NCI-H748 (cell line): ENCODE data around the gene ISG20.
"Not testable (repeated sequence)": the region's sequence is repeated elsewhere in the genome, so short reads cannot be mapped to it uniquely, and the experiment has no call there.

Experiments used
- DNase-seq: peaks from one replicate; lab custom pipeline; 2025; ENCODE audit not compliant: unreplicated experiment; lab: John Stamatoyannopoulos, UW

ISG20 gene

GRCh38 chr15:88618686-88619085, 20.1 kb upstream of the ISG20 start:
- no peak for DNase-seq

GRCh38 chr15:88619796-88620195, 19.0 kb upstream of the ISG20 start:
- DNase-seq = no peak

GRCh38 chr15:88620995-88621772, 17.6 kb upstream of the ISG20 start, which contains the start of gene AEN:
Gene AEN, plus strand, starts transcription at chr15:88621340. Its CDS starts 4,870 bp downstream, at chr15:88626210.
- DNase-seq = peak; percentile 94

GRCh38 chr15:88621789-88622604, 16.8 kb upstream of the ISG20 start:
- peak; percentile 30 for DNase-seq

GRCh38 chr15:88622605-88622975, 16.2 kb upstream of the ISG20 start:
- no peak for DNase-seq

GRCh38 chr15:88623061-88623460, 15.8 kb upstream of the ISG20 start:
- DNase-seq = no peak

- DNase-seq = no peak
These were observed 15.2 kb upstream of the ISG20 start for GRCh38 chr15:88623632-88624031.

GRCh38 chr15:88624156-88624970, 14.5 kb upstream of the ISG20 start:
- DNase-seq = no peak

GRCh38 chr15:88624971-88625490, 13.8 kb upstream of the ISG20 start:
- no peak for DNase-seq

GRCh38 chr15:88625943-88626741, 12.7 kb upstream of the ISG20 start:
- no peak for DNase-seq

GRCh38 chr15:88627463-88627862, 11.4 kb upstream of the ISG20 start:
- peak; percentile 2 for DNase-seq

- DNase-seq = no peak
These were observed 10.7 kb upstream of the ISG20 start for GRCh38 chr15:88628018-88628654.

GRCh38 chr15:88629071-88629470, 9.7 kb upstream of the ISG20 start:
- DNase-seq = no peak

GRCh38 chr15:88630141-88630721, 8.6 kb upstream of the ISG20 start:
- DNase-seq = no peak

- no peak for DNase-seq
These were observed 7.9 kb upstream of the ISG20 start for GRCh38 chr15:88630798-88631463.

- no peak for DNase-seq
These were observed 7.3 kb upstream of the ISG20 start for GRCh38 chr15:88631464-88632028.

- not testable (repeated sequence) for DNase-seq
These were observed 6.0 kb upstream of the ISG20 start for GRCh38 chr15:88632797-88633196.

- no peak for DNase-seq
These were observed 4.4 kb upstream of the ISG20 start for GRCh38 chr15:88634449-88634848.

GRCh38 chr15:88635318-88635717, 3.5 kb upstream of the ISG20 start:
- no peak for DNase-seq
